Effector CD8-positive, alpha-beta T cell (primary cell): ENCODE measurements around the gene TOB1.

Source experiments
- DNase-seq: peaks from one replicate; lab custom pipeline; 2025; lab: John Stamatoyannopoulos, UW
- total RNA-seq, 4 experiments: gene quantifications; one replicate each; lab custom pipeline; 2026; lab: John Stamatoyannopoulos, UW

TOB1 gene, protein sequence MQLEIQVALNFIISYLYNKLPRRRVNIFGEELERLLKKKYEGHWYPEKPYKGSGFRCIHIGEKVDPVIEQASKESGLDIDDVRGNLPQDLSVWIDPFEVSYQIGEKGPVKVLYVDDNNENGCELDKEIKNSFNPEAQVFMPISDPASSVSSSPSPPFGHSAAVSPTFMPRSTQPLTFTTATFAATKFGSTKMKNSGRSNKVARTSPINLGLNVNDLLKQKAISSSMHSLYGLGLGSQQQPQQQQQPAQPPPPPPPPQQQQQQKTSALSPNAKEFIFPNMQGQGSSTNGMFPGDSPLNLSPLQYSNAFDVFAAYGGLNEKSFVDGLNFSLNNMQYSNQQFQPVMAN
- total RNA-seq = 26.8 to 47.6 (median 30.9) reads per million in 4 experiments

DNA sequence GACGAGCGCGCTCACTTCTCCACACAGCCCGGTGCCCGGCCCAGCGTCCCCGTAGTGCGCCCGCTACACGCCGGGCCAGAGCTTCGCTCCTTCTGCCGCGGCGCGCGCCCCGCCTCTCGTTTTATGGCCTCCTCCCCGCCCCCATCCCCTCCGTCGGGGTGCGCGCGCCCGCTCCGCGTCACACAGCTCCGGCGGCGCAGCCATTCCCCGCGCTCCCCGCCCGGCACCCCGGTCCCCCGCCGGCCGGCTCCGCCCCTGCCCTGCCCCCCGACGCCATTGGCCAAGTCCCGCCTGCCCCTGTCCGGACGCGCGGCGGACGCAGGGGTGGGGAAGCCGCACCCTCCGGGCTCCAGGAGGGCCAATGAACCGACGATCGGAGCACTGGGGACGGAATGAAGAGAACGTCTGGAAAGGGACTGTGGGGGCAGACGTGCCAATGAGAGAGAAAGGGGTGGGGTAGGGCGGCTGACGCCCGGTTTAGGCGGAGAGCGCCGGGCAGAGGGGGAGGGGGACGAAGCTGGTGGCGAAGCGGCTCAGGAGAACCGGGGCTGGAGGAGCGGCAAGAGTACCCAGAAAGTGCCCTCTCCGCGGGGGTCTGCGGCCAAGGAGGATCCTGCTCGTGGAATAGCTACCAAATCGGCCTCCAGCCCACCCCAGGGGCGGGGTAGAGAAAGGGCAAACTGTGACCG is at the start of gene TOB1:
TOB1 (minus strand) TSS at position 94 of the 689 bp plus-strand sequence. CDS start 2,337 bp downstream, outside the sequence.
- peak; percentile 92 for DNase-seq

DNA sequence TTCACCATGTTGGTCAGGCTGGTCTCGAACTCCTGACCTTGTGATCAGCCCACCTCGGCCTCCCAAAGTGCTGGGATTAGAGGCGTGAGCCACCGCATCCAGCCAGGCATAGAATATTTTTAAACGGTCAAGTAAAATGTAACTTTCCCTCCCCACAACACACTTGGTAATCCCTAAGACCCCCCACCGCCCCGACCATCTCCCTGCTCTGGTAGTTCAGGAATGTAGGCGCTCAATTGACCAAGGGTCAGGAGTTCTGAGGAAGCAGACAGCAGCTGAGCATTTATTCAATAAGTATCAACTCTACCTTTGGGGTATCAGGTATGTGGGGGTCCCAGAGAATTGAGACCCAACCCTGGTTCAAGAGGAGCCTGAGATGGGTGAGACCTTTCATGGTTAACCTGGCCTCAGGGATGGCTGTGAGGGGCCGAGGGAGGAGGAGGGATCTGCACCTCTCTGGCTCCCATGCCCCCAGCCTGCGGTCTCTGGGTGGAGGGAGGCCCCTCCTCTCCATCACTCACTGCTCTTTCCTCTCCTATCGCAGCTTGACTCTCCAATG is 48.4 kb upstream of the TOB1 start:
- no peak for DNase-seq

DNA sequence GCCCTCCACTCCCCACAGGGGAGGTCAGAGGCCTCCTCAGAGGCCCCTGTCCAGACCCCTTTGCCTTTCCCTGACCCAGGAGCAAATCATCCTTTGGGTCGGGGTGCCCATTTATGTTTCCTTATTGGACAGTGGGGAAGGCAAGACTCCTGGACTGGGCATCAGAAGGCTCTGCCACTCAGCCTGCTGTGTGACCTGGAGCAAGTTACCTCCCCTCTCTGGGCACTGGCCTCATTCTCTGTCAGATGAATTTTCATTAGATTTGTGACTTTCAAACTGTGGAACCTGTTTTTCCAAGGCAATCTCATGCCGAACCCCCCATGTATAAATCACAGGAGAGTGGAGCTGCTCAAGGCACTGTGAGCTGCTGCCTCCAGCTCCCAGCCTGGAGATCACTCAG is 47.0 kb upstream of the TOB1 start:
- no peak for DNase-seq

DNA sequence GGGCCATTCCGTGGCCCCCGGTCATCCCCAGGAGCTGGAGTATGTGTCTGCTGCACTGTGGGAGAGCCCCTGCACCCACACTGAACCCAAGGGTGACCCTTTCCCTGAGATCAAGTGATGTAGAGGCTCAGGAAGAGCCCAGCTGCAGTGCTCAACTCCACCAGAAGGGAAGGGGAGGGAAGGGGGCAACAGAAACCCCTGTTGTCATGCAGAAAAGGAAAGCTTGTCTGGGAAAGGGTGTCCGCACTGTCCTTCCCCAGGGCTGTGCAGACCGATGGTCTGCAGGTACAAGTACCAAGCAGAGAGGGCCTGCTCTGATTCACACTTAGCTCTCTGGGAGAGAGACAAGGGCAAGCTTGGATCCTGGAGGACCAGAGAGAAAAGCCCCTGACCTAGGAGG is 45.7 kb upstream of the TOB1 start:
- DNase-seq = no peak

DNA sequence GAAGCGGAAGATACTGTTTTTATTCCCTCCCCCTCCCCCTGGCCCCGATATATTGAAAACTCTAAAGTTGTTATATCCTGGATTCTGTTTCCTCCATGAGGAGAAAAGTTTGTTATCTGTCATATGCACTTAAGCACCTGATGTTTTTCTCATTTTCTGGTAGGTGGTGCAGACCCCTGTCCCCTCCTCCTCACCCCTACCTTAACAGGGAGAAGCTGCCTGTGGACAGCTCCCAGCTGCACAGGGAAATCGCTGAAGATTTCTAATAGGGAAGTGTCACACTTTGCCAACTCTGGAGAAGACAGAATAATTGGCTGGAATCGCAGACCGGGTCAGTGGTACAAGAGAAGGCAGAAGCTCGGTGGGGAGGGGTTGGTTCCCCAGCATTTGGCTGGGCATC is 45.3 kb upstream of the TOB1 start:
- no peak for DNase-seq

DNA sequence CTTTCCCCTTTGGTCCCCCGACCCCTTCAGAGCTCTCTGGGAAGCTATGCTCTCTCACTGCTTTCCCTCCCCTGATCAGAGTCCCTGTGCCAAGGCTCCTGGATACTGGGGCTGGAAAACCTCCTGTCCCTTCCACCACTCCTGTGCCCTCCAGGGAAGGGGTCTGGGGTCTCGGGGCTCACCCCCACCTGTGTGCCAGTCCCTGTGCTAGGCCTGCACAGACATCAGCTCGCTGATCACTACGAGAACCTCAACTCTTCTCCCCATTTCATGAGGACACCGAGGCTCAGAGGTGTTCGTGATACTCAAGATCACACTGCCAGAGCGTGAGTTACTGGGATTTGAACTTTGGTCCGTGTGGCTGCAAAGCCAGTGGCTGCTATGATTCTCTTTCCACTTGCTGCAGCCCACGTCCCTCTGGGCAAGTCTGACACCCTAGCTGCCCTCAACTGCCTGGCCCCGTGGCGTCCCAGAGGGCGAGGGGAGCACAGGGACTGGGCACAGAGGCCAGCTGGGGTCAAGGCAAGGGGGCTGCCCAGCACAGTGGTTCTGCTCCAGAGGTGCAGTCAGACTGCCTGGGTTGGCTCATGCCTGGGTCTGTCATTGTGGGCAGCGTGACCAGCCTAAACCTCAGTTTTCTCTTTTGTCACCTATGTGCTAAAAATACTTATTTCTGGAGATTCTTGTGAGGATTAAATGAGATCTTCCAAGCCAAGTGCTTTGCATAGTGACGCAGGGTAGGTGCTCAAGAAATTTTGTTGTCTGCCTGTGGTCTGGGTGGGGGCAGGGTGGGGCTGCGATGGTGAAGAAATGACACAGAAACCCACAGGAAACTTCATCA is 43.8 kb upstream of the TOB1 start:
- peak; percentile 42 for DNase-seq

DNA sequence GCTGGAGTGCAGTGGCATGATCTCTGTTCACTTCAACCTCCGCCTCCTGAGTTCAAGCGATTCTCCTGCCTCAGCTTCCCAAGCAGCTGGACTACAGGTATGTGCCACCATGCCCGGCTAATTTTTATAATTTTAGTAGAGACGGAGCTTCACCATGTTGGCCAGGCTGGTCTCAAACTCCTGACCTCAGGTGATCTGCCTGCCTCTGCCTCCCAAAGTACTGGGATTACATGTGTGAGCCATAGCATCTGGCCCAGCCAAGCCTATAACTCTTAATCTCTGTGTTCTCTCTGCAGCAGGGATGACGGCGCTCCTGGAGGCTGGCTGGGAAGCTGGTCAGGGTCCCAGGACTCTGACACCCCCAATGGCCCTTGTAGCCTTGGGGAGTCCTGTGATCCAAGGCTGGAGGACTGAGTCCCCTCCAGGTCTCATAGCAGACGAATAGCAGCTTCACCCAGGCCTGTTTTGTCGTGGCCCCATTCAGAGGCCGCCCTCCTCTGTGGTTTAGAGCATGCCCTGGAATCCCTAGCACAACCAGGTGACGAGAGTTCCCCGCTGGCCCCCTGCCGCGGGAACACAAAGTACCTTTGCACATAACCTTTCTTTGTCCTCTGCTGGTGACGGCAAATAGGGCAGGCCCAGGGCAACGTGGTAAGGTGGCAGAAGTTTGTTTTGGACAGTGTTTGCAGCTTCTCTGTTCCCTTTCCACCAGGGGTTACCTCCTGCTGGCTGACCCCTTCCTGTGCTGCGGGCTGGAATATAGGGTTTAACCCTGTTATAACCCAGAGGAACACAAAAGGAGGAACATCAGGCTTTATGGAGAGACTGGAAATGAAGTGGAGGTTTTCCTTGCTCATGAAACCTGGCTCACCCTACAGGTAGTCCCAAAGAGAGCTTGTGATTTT is 43.0 kb upstream of the TOB1 start:
- peak; percentile 29 for DNase-seq

DNA sequence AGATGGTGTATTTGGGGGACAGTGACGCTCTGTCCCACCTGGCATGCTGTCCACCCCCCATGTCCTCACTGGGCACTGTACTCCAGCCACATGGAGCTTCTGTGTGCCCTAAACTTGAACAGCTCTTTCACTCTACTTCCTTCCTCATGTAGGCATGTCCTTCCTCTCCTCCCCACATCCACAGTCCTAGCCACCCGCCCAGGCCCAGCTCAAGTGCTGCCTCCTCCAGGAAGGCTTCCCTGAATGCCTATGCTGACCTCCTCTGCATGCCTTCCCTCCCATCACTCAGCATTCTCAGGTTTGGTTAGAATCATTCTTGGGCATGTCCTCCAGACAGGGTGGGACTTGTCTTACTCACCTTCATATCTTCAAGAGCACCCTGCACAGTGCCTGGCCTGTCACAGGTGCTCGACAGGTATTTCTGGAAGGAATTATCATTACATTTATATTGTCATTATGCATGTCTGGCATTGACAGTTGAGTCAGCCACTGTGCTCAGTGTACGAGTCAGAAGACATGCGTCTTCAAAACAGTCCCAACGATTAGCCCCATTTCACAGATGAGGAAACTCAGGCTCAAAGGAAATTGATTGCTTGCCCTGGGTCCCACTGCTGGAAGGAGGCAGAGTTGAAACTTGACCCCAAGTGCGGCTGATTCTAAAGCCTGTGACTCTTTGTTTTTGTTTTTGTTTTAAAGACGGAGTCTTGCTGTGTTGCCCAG is 42.1 kb upstream of the TOB1 start:
- no peak for DNase-seq

DNA sequence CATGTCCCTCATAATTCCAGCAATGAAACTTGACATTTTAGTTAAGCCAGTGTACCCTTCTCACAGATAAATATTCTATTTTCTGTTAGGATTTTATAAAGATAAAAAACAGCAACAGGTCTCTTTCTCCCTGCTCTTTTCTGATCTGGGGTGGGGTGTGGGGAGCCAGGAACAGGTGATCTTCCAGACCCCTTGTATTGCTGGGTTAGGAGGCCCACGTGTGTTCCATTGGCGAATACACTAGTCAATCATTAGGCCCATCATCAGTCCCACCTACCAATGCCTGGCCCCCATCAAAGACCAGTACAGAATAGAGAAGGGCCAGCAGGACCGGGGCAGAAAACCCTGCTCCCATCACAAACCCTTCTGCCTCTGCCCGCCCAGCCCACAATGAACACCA is 40.3 kb upstream of the TOB1 start:
- DNase-seq = no peak

DNA sequence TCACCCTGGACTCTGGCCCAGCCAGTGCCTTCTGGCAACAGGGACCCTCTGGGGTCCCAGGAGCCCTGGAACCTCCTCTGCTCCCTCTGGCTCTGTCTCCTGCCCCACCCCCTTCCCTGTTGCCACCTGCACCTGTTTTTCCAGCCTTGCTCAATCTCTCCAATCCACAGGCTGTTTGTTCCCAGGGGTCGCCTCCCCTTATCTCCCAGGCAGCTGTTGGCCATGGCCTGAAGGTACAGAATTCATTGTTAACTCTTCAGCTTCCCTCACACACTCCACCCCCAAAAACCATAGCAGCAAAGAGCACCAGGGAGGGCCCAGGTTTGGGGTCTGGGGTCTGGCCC is 39.3 kb upstream of the TOB1 start:
- no peak for DNase-seq

DNA sequence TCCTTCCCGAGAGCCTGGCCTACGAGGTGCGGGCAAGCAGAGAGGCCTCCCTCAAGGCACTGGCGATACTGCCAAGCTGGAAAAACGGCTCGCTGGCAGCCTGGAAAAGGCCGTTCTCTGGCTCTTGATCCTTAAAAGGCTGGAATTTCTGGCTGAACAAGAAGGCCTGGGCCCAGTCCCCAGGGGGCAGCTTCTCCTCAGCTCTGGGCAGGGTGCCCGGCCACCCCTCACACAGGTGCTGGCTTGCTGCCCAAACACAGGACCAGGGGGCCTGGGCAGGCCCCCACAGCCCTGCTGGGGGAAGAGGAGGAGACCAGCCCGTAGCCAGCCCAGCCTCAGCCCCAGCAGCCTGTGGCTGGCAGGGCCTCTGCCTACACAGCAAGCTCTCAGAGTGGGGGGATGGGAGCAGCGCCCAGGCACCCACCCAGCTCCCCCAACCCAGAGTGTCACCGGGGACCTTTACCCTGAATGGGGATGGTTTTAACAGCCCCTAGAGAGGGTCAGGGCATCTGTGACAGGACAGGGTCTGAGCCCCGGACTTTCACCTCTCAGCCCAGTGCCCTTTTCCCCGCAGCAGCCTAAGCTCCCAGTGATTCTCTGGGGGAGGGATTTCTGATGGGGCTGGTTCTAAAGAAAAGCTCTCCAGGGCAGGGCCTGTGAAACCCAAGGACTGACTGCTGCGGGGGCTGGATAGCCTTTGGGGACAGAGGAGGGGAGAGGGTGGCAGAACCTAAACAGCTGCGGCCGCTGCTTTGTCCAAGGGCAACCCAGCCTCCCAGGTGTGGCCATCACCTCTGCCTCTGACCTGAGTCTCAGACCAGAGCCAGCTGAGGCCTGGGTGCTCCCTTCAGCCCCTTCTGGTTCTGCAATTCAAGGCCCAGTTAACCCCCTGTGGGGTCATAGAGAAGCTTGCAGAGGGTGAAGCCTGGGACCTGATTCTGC is 38.6 kb upstream of the TOB1 start:
- no peak for DNase-seq

DNA sequence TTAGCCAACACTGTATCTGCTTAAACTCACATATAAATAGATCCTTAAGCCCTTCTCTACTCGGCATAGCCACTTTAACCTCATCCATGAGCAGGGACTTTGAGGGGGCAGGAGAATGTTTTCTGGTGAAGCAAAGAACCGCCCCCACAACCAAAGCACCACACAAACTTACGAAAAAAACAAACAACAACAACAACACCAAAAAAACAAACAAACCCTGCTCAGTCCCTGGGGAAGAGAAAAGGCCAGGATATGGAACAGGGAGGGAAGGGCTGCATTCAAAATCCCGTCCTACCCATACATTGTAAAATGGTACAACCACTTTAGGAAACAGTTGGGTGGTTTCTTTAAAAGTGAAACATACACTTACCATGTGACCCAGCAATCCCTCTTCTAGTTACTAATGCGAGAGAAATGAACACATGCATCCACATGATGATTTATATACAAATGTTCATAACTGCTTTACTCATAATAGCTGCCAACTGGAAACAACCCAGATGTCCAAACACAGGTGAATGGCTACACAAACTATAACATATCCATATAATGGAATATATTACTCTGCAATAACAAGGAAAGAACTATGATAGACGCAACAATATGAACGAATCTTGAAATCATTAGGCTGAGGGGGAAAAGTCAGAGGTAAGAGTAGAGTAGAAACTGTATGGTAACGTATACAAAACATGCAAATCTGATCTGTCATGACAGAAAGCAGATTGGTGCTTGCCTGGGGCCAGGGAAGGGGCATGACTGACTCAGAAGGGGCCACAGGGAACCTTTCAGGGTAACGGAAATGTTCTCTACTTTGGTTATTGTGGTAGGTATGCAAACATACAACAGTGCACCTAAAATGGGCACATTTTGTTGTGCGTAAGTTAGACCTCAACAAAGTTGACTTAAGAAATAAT is 37.7 kb upstream of the TOB1 start:
- DNase-seq = no peak

DNA sequence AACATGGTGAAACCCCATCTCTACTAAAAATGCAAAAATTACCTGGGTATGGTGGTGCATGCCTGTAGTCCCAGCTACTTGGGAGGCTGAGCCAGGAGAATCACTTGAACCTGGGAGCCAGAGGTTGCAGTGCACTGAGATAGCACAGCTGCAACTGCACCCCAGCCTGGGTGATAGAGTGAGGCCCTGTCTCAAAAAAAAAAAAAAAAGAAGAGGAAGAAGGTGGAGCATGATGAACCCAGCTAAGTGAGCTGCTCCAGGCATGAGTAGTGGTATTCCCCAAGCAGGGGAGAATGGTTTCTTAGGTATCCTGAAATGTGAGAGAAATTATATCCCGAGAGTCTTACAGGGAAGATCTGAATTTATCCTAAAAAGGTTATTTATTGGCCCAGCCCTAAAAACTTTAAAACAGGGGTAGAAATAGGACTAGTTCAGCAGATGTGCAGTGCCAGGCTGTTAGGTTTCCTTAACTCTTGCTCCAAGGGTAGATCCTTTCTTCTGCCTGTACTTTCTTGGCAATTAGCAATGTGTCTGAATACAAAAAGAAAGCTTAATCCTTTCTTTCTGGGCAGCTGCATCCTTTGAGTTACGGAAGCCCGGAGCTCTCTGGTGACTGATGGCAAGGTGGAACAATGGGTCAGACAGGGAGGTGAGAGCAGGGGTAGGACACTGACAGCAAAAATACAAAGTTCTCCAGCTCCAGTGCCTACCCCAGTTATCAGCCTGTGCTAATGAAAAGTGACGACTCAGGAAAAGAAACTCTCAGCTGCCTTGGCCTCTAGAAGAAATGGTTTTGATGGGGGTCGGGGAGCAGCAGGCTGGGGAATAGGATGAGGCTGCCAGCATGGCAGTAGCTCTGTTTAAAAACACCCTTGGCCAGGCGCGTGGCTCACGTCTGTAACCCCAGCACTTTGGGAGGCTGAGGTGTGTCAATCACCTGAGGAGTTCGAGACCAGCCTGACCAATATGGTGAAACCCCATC is 36.5 kb upstream of the TOB1 start:
- no peak for DNase-seq

DNA sequence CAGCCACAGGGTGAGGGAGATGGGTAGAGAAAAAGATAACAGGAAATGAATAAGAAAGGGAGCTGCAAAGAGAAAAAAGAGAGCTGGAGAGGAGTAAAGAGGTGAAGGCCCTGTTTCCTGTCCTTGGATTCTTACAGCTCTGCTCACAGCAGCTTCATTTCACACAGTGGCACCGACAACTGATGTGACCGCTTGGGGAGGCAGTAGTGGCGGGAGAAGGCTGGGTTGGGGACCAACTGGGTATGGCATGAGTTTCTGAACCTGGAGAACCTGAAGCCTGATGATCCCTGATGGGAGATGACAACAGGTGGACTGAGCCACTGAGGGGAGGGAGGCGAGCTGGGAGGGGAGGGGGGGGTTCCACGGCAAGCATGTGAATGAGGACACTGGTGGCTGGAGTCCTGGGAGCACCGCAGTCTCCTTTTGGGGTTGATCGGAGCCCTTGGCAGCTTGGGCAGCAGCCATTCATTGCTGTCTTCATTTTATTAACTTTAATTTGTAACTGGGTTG is 34.3 kb upstream of the TOB1 start:
- DNase-seq = no peak

DNA sequence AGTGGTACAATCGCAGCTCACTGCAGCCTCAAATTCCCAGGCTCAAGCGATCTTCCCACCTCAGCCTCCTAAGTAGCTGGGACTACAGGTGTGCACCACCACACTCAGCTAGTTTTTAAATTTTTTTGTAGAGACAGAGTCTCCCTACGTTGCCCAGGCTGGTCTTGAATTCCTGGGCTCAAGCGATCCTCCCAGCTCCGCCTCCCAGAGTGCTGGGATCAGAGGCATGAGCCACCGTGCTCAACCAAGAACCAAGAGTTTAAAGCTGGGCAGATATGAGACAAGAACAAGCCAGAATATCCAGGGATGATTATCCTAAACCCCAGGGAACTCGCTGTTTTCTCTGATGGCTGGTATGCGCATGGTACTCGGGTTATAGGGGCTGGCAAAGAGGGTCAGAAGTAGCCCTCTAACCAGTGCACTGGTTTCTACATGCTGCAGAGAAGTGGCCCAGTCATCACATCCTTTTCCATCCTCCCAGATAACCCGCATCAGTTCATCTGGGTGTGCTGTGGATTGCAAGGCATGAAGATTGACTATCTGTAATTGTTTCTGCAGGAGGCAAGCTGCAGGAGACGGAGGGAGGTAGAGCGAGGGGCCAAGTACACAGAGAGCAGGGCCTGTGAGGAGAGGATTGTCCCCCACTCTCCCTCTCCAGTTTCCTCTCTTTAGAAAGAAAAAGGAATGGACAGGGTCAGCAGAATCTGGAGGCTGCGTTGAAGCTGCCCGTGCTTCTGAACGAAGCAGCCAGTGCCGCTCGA is 33.6 kb upstream of the TOB1 start:
- no peak for DNase-seq

DNA sequence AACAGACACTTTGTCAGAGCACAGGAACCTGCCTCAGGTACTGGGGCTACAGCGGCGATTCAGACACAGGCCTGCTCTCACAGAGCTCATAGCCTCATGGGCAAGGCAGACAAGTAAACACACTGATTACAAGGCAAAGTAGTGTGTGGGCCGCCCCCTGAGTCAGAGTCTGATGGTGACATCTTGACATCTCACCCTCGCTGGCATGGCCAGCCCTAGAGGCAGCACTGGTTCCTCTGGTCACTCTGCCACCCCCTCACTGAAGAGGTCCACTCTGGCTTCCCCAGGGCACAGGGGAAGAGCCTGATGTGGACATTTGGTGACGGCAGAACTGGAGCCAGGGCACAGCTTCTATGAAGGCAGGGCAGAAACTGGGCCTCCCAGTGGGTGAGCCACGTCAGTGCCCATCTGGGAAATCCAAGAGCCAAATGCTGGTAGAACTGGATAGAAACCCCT is 32.9 kb upstream of the TOB1 start:
- DNase-seq = no peak
